Left lobe of liver (tissue), 2 donors: ENCODE results near the gene CARTPT. TPM values are rescaled to one million over a fixed set of nuclear protein-coding genes. Genes with fewer than 3 reads are reported as not detected.
A peak's percentile ranks its signal among the peaks of the same experiment; 100 is the strongest.

Source experiments
- ATAC-seq: fragments of 200-7000 bp; cut with Tn5 transposase; one replicate; pipeline ENCODE4 v1.9.1; 2020; ENCODE audit warnings: mild to moderate bottlenecking, moderate library complexity
- DNase-seq: peaks from one replicate; pipeline ENCODE4 v3.0.0-alpha.2; 2020; ENCODE audit warnings: low spot score
- total RNA-seq: library from RNA; stranded (reverse); gene quantifications from one replicate; pipeline ENCODE4 v1.2.1, GENCODE V29; 2021
- donor health status: DM: no; HTN: no; CAD: no; lungs with moderate emphysema.
- donor health status: DM: no; HTN: yes; CAD: no.

The CARTPT gene
- total RNA-seq = not detected

- ATAC-seq (peak; percentile 26), DNase-seq (no peak)
These were observed at the start of gene CARTPT for GRCh38 chr5:71719063-71719964. Gene CARTPT, plus strand, starts transcription at chr5:71719275. Its CDS starts 19 bp downstream, at chr5:71719294.

GRCh38 chr5:71677977-71678376 is 41.1 kb upstream of the CARTPT start:
- ATAC-seq (no peak), DNase-seq (no peak)

- DNase-seq (no peak), ATAC-seq (no peak)
These were observed 39.4 kb upstream of the CARTPT start for GRCh38 chr5:71679714-71680113.

GRCh38 chr5:71680510-71680909 is 38.6 kb upstream of the CARTPT start:
- ATAC-seq = no peak
- DNase-seq = no peak

- DNase-seq = no peak
- no peak for ATAC-seq
These were observed 37.8 kb upstream of the CARTPT start for GRCh38 chr5:71681296-71681695.

- ATAC-seq (no peak), DNase-seq (no peak)
These were observed 34.8 kb upstream of the CARTPT start for GRCh38 chr5:71684309-71684708.

GRCh38 chr5:71693828-71694427 is 25.1 kb upstream of the CARTPT start:
- DNase-seq (no peak), ATAC-seq (peak; percentile 15)

GRCh38 chr5:71695071-71695470 is 24.0 kb upstream of the CARTPT start:
- DNase-seq (peak; percentile 79), ATAC-seq (peak; percentile 98)

GRCh38 chr5:71695595-71695994 is 23.5 kb upstream of the CARTPT start:
- DNase-seq = no peak
- no peak for ATAC-seq

- ATAC-seq (no peak), DNase-seq (no peak)
These were observed 21.1 kb upstream of the CARTPT start for GRCh38 chr5:71697967-71698366.

GRCh38 chr5:71699233-71699632 is 19.8 kb upstream of the CARTPT start:
- DNase-seq (no peak), ATAC-seq (no peak)

- DNase-seq = no peak
- ATAC-seq = no peak
These were observed 19.3 kb upstream of the CARTPT start for GRCh38 chr5:71699751-71700150.

GRCh38 chr5:71700803-71701202 is 18.3 kb upstream of the CARTPT start:
- no peak for DNase-seq
- ATAC-seq = no peak

- no peak for ATAC-seq
- DNase-seq = no peak
These were observed 17.7 kb upstream of the CARTPT start for GRCh38 chr5:71701407-71701806.

GRCh38 chr5:71703941-71704340 is 15.1 kb upstream of the CARTPT start:
- DNase-seq (no peak), ATAC-seq (no peak)

- DNase-seq = no peak
- ATAC-seq = no peak
These were observed 13.7 kb upstream of the CARTPT start for GRCh38 chr5:71705421-71705820.

- no peak for DNase-seq
- ATAC-seq = no peak
These were observed 12.2 kb upstream of the CARTPT start for GRCh38 chr5:71706906-71707305.

GRCh38 chr5:71711610-71712009 is 7.5 kb upstream of the CARTPT start:
- ATAC-seq = no peak
- DNase-seq = no peak

GRCh38 chr5:71714911-71715310 is 4.2 kb upstream of the CARTPT start:
- ATAC-seq (no peak), DNase-seq (no peak)

GRCh38 chr5:71727978-71728377 is 8.9 kb downstream of the CARTPT start:
- DNase-seq (no peak), ATAC-seq (no peak)

GRCh38 chr5:71731015-71731414 is 11.9 kb downstream of the CARTPT start:
- ATAC-seq = no peak
- no peak for DNase-seq

- DNase-seq (no peak), ATAC-seq (no peak)
These were observed 12.9 kb downstream of the CARTPT start for GRCh38 chr5:71732011-71732410.
